A673 (cell line): ENCODE data around the gene CEACAM18.

Source experiments
- CTCF ChIP-seq: fragments of 300-800, 200-600 bp; sonication (generic); conservative IDR thresholded peaks from 2 replicates; pipeline ENCODE4 v1.5.1; 2017; ENCODE audit warnings: low read depth, mild to moderate bottlenecking, antibody characterized with exemption, low read length, moderate library complexity, mixed read lengths
- EZH2 ChIP-seq: fragments of 200-600 bp; sonication (generic); IDR thresholded peaks from 2 replicates; pipeline ENCODE4 v1.6.1; 2017; ENCODE audit warnings: borderline replicate concordance, low read depth, mild to moderate bottlenecking, mixed read lengths, antibody characterized with exemption, low read length; ENCODE audit not compliant: poor library complexity, severe bottlenecking

- TF ChIP-seq CTCF = no peak
- no peak for TF ChIP-seq EZH2
These were observed 16.1 kb upstream of the CEACAM18 start for GRCh38 chr19:51462276-51462675.
